Measurements from ENCODE around the gene SLC25A26. TPM values are rescaled to one million over a fixed set of nuclear protein-coding genes. Genes with fewer than 3 reads are reported as not detected.

The SLC25A26 gene, protein sequence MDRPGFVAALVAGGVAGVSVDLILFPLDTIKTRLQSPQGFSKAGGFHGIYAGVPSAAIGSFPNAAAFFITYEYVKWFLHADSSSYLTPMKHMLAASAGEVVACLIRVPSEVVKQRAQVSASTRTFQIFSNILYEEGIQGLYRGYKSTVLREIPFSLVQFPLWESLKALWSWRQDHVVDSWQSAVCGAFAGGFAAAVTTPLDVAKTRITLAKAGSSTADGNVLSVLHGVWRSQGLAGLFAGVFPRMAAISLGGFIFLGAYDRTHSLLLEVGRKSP
- total RNA-seq, result 10 to 100 TPM; 20.1 to 44.4 (median 23.2) TPM

GRCh38 chr3:66220602-66221377 lies at the start of gene SLC25A26:
TSS of gene SLC25A26 (plus strand) at chr3:66221001. CDS start at chr3:66221095, 94 bp downstream.
- DNase-seq (ENCODE audit: low spot score in 2 of 2), result peak; percentile 89 to 95
- peak within 1 kb of the TSS; percentile 77 to 93 (median 78) for H3K4me3 ChIP-seq
- peaks cover 0 to 19% (median 11%) of the 10 kb centered on the region in 4 donors for H3K4me1 ChIP-seq
- peak in 1 of 2 donors; percentile 88 for TF ChIP-seq EP300 (IDR thresholded peaks at IDR 0.05)
- peak; percentile 28 to 36 for TF ChIP-seq POLR2A (IDR thresholded peaks at IDR 0.05)
- TF ChIP-seq, protein P1, sequence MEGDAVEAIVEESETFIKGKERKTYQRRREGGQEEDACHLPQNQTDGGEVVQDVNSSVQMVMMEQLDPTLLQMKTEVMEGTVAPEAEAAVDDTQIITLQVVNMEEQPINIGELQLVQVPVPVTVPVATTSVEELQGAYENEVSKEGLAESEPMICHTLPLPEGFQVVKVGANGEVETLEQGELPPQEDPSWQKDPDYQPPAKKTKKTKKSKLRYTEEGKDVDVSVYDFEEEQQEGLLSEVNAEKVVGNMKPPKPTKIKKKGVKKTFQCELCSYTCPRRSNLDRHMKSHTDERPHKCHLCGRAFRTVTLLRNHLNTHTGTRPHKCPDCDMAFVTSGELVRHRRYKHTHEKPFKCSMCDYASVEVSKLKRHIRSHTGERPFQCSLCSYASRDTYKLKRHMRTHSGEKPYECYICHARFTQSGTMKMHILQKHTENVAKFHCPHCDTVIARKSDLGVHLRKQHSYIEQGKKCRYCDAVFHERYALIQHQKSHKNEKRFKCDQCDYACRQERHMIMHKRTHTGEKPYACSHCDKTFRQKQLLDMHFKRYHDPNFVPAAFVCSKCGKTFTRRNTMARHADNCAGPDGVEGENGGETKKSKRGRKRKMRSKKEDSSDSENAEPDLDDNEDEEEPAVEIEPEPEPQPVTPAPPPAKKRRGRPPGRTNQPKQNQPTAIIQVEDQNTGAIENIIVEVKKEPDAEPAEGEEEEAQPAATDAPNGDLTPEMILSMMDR (IDR thresholded peaks at IDR 0.05), result no peak
- peaks cover 0 to 27% (median 0%) of the 10 kb centered on the region in 3 donors for H3K36me3 ChIP-seq
- 1% methylated on average over 52 to 53 of the region's 56 CpGs for WGBS, 2 donors
- H3K27ac ChIP-seq, result peak within 1 kb of the TSS; percentile 59 to 86 (median 80)
- H3K9me3 ChIP-seq, result no peaks in the 10 kb centered on the region
- no peaks in the 10 kb centered on the region for H3K27me3 ChIP-seq

DNA sequence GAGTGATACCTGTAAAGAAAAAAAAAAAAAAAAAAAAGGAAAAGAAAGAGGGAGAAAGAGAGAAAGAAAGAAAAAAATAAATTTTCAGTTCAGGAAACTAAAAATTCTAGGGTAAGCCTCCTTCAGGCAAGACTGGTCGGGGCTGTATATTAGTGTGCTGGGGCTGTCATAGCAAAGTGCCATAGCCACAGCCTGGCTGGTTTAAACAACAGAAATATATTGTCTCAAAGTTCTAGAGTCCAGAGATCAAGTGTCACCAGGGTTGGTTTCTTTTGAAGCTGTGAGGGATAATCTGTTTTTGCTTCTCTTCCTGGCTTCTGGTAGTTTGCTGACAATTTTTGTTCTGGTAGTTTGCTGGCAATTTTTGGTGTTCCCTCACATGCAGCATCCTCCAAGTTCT lies 48.4 kb upstream of the SLC25A26 start:
- no peaks in the 10 kb centered on the region for H3K36me3 ChIP-seq
- no peaks in the 10 kb centered on the region for H3K9me3 ChIP-seq
- TF ChIP-seq EP300 (IDR thresholded peaks at IDR 0.05) (no peak), POLR2A (IDR thresholded peaks at IDR 0.05) (no peak)
- TF ChIP-seq, protein P1 (IDR thresholded peaks at IDR 0.05), result no peak
- 86 to 97% methylated on average over 1 of the region's 1 CpG for WGBS, 2 donors
- DNase-seq (ENCODE audit: low spot score in 2 of 2), result no peak
- no peak overlapping the region for H3K27ac ChIP-seq
- no peaks in the 10 kb centered on the region for H3K4me1 ChIP-seq
- no peak overlapping the region for H3K4me3 ChIP-seq
- no peaks in the 10 kb centered on the region for H3K27me3 ChIP-seq

GRCh38 chr3:66177026-66177425 lies 43.8 kb upstream of the SLC25A26 start:
- Histone ChIP-seq H3K9me3 (no peaks in the 10 kb centered on the region), H3K4me1 (peaks cover 0 to 2% (median 0%) of the 10 kb centered on the region in 4 donors), H3K27ac (no peak overlapping the region), H3K4me3 (no peak overlapping the region), H3K36me3 (no peaks in the 10 kb centered on the region), H3K27me3 (no peaks in the 10 kb centered on the region)
- WGBS, 2 donors, result 46 to 60% methylated on average over 1 of the region's 1 CpG
- DNase-seq (ENCODE audit: low spot score in 2 of 2), result no peak
- TF ChIP-seq, protein P1 (IDR thresholded peaks at IDR 0.05), result no peak
- TF ChIP-seq POLR2A (IDR thresholded peaks at IDR 0.05) (no peak), EP300 (IDR thresholded peaks at IDR 0.05) (no peak)

- Histone ChIP-seq H3K9me3 (no peaks in the 10 kb centered on the region), H3K27me3 (no peaks in the 10 kb centered on the region), H3K27ac (no peak overlapping the region), H3K4me1 (peaks cover 0 to 10% (median 0%) of the 10 kb centered on the region in 4 donors), H3K4me3 (no peak overlapping the region), H3K36me3 (no peaks in the 10 kb centered on the region)
- TF ChIP-seq EP300 (IDR thresholded peaks at IDR 0.05), result no peak
- TF ChIP-seq, protein P1 (IDR thresholded peaks at IDR 0.05), result no peak
- TF ChIP-seq POLR2A (IDR thresholded peaks at IDR 0.05), result no peak
- 85 to 86% methylated on average over 6 of the region's 6 CpGs for WGBS, 2 donors
- DNase-seq (ENCODE audit: low spot score in 2 of 2), result no peak
Observed at GRCh38 chr3:66178206-66178605, 42.6 kb upstream of the SLC25A26 start.

- H3K36me3 ChIP-seq, result no peaks in the 10 kb centered on the region
- H3K9me3 ChIP-seq, result no peaks in the 10 kb centered on the region
- no peak for DNase-seq (ENCODE audit: low spot score in 2 of 2)
- 78 to 88% methylated on average over 2 of the region's 2 CpGs for WGBS, 2 donors
- H3K4me1 ChIP-seq, result peaks cover 0 to 10% (median 0%) of the 10 kb centered on the region in 4 donors
- H3K27ac ChIP-seq, result no peak overlapping the region
- no peak overlapping the region for H3K4me3 ChIP-seq
- no peaks in the 10 kb centered on the region for H3K27me3 ChIP-seq
- TF ChIP-seq EP300 (IDR thresholded peaks at IDR 0.05), result no peak
- TF ChIP-seq, protein P1 (IDR thresholded peaks at IDR 0.05), result no peak
- no peak for TF ChIP-seq POLR2A (IDR thresholded peaks at IDR 0.05)
Observed at GRCh38 chr3:66179793-66180192, 41.0 kb upstream of the SLC25A26 start.

All from tibial nerve (tissue), 4 donors.